Stimulated activated naive CD4-positive, alpha-beta T cell treated with Interleukin-2 at 50 U/mL for 16 hours (primary cell): ENCODE measurements around the gene AIFM3.
"Not testable (repeated sequence)": the region's sequence is repeated elsewhere in the genome, so short reads cannot be mapped to it uniquely, and the experiment has no call there.

Source experiments
- DNase-seq: peaks from one replicate; lab custom pipeline; 2025; lab: John Stamatoyannopoulos, UW

Gene AIFM3

GRCh38 chr22:20957683-20958431, 9.2 kb upstream of the AIFM3 start:
- DNase-seq = no peak

DNA sequence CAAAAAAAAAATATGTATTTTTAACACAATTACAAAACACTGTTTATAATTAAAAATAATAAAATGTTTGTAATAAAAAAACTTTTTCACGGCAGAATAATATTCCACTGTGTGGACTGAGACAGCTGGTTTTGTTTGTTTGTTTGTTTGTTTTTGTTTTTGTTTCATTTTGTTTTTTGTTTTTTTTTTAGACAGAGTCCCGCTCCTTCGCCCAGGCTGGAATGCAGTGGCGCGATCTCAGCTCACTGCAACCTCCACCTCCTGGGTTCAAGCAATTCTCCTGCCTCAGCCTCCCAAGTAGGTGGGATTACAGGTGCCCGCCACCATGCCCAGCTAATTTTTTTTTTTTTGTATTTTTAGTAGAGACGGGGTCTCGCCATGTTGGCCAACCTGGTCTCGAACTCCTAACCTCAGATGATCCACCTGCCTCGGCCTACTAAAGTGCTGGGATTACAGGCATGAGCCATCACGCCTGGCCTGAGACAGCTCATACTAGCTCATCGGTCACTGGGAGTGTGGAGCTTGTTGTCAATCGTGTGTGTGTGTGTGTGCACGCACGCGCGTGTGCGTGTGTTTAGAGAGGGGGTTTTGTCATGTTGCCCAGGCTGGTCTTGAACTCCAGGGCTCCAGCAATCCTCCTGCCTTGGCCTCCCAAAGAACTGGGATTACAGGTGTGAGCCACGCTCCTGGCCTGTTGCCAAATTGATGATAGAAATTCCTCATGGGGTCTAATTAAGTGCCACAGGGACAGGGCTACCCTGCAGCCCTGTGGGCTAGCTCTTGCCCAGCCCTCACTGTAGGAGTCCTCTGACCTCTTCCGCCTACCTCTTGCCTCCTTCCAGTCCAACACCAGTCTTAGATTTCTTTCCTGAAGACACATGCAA, 7.2 kb upstream of the AIFM3 start:
- DNase-seq = no peak

- DNase-seq = no peak
Observed at GRCh38 chr22:20960609-20961008, 6.4 kb upstream of the AIFM3 start.

DNA sequence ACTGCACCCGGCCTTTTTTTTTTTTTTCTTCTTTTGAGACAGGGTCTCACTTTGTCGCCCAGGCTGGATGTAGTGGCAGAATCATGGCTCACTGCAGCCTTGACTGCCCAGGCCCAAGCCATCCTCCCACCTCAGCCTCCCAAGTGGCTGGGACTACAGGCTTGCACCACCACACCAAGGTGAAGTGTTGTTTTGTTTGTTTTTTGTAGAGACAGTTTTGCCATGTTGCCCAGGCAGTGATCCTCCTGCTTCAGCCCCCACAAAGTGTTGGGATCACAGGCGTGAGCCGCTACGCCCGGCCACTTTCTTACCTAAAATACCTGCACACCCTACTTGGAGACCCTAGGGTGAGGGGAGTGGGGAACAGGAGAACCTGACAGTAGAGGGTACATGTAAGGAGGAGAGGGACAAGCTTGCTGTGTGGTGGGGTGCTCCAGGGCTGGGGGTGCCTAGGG, 4.5 kb upstream of the AIFM3 start:
- no peak for DNase-seq

- DNase-seq = no peak
Observed at GRCh38 chr22:20963201-20964052, 3.6 kb upstream of the AIFM3 start.

GRCh38 chr22:20964090-20964798, 2.8 kb upstream of the AIFM3 start:
- DNase-seq = no peak

GRCh38 chr22:20964799-20965103, 2.3 kb upstream of the AIFM3 start:
- no peak for DNase-seq

GRCh38 chr22:20965104-20965887, 1.8 kb upstream of the AIFM3 start:
- no peak for DNase-seq

DNA sequence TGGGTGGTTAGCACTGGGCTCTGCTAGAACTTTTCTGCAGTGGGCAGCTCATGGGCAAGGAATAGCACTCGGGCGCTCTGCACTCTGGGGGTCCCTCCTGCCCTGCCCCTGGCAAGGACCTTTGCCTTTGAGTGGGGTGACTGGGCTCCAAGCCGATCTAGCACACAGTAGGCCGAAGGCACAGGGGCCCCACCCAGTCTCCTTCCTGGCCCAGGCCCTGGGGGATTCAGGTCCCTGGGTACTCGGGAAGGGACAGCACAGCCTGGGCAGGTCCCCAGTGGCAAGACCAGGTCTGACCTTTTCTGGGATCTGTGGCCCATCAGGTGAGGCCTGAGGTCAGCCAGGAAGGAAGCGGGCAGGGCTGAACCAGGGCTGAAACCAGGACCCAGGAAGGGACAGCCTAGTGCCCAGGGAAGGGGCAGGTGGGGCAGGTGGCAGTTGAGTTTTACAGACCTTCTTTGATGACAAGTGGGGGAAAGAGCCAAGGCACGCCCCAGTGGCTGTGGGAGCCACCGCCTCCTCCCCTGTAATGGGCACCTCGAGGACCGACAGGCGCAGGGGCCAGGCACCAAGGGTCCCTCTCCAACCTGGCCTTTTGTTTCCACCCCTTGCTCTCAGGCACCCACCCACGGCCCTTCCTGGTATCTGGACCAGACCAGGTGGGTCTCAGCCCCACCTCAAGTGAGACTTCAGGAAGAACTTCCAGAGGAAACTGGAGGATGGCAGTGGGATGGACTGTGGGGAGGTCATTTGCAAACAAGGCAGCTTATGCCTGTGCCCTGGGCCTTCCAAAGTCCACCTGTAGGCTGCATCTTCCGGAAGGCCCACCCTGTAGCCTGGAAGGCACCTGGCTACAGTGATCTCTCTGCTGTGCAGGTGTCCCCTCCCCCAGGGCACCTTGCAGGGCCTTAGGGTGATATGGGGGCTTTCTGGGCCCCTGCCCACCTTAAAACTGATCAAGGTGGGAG, 883 bp upstream of the AIFM3 start:
- no peak for DNase-seq

DNA sequence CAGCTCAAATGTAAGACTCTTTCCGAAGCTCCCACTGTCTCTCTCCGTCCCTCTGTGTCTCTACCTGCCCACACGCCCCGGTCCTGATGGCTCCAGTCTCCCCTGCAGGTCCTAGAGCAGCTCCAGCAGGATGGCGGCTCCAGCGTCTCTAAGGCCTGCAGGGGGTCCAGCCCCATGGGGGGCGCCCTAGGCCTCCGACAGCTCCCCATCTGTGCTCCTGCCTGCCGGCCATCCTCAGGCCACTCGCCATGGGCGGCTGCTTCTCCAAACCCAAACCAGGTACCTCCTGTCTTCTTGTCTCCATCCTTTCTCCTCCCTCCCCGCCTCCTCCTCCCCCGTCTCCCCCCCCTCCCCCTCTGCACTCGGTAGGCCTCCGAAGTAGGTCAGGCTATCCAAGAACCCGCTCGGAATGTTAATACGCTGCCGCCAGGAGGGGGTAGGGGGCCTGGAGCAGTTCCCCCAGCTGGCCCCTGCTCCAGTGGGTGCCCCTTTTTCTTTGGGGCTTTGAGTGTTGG, 699 bp downstream of the AIFM3 start:
- DNase-seq = no peak

DNA sequence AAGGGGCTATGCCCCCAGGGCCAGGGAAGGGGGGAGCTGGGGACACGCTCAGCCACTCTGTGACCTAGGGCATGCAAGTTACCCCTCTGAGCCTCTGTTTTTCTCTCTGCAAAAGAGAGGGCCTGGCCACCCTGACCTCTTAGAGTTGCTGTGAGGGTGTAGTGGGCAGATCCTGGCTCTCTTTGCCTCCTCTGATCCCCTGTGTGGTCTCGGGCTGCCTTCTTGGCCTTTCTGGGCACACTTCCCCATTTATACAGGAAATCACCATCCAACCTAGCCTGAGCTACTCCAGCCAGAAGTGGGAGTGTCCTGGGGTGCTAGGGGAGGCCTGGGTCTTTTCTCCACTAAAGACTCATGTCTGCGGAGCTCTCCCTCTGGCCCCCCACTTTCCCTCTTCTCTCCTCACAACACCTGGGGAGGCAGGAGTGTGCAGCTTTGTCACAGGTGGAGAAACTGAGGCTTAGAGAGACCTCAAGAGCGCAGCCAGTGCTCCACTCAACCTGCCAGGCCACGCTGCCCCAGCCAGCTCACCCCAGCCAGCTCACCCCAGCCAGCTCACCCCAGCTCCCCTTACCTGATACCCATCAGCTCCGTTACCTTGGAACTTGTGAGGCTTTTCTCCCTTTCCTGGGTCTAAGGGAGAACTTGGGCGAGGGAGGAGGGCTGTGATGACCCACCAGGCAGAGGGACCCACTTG, 1.4 kb downstream of the AIFM3 start:
- no peak for DNase-seq

- DNase-seq = no peak
Observed at GRCh38 chr22:20970939-20971657, 4.0 kb downstream of the AIFM3 start.

- not testable (repeated sequence) for DNase-seq
Observed at GRCh38 chr22:20972014-20972694, 5.1 kb downstream of the AIFM3 start.

GRCh38 chr22:20972933-20973577, 6.0 kb downstream of the AIFM3 start:
- no peak for DNase-seq

GRCh38 chr22:20973634-20974286, 6.7 kb downstream of the AIFM3 start:
- DNase-seq = no peak

DNA sequence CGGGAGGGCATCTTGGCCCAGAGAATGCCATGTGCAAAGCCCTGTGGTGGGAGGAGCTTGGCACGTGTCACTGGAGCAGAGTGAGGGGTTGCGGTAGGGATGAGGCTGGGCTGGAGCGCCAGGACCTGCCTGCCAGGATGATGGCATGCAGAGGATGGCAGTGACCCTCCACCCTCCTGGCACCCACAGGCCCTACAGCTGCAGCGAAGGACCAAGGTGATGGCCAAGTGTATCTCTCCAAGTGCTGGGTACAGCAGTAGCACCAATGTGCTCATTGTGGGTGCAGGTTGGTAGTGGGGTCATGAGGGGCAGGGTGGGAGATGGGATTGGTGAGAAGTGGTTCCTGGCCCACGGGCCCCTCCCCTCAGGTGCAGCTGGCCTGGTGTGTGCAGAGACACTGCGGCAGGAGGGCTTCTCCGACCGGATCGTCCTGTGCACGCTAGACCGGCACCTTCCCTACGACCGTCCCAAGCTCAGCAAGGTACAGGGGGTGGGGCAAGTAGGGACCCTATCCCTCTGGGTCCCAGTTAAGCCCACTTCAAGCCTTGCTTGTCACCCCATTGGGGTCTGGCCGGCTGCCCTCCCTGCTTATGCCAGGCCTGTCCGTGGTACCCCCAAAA, 7.4 kb downstream of the AIFM3 start:
- no peak for DNase-seq
